Endothelial cell of umbilical vein (primary cell): ENCODE results near the gene DMD.

Experiments
- CTCF ChIP-seq, 2 donors: IDR thresholded peaks; 1 replicate in 1 of 2; 2 replicates in 1 of 2; pipeline ENCODE4 v1.5.1; 2011; ENCODE audit warnings: low read length in 2 of 2, mild to moderate bottlenecking in 2 of 2, moderate library complexity in 2 of 2, control low read depth in 1 of 2, inconsistent platforms in 1 of 2, low read depth in 1 of 2; ENCODE audit not compliant: insufficient read depth in 1 of 2; ENCODE audit errors: extremely low read depth in 1 of 2
- EZH2 ChIP-seq: IDR thresholded peaks from 2 replicates; pipeline ENCODE4 v1.6.1; 2012; ENCODE audit warnings: borderline replicate concordance, low read depth, mild to moderate bottlenecking, moderate library complexity, low read length, inconsistent platforms; ENCODE audit not compliant: severe bottlenecking
- POLR2A ChIP-seq: IDR thresholded peaks from 2 replicates; pipeline ENCODE4 v1.6.1; 2012; ENCODE audit warnings: low read depth, mild to moderate bottlenecking, control low read depth, low read length

GRCh38 chrX:32118832-32119231 is 1092.5 kb downstream of the DMD start:
- TF ChIP-seq POLR2A (no peak), EZH2 (no peak), CTCF (IDR thresholded peaks at IDR 0.05; ENCODE audit: extremely low read depth in 1 of 2, insufficient read depth in 1 of 2, low read depth in 1 of 2, low read length in 2 of 2) (no peak)
